ENCODE results near the gene UBLCP1.
"Not testable (repeated sequence)": the region's sequence is repeated elsewhere in the genome, so short reads cannot be mapped to it uniquely, and the experiment has no call there.

UBLCP1 gene

DNA sequence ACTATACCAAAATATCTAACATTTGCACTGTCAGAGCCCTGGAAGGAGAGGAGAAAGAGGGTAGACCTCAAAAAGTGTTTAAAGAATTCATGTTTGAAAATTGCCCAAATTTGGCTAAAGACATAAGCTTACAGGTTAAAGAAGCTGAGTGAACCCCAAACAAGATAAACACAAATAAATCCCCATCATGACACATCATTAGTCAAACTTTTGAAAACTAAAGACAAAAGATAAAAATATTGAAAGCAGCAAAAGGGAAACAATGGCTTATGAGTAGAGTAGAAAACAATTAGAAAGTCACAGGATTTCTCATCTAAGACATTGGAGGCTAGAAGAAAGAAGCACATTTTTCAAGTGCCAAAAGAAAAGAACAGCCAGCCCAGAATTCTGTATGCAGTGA, 6.1 kb upstream of the UBLCP1 start:
- no peak for DNase-seq

DNA sequence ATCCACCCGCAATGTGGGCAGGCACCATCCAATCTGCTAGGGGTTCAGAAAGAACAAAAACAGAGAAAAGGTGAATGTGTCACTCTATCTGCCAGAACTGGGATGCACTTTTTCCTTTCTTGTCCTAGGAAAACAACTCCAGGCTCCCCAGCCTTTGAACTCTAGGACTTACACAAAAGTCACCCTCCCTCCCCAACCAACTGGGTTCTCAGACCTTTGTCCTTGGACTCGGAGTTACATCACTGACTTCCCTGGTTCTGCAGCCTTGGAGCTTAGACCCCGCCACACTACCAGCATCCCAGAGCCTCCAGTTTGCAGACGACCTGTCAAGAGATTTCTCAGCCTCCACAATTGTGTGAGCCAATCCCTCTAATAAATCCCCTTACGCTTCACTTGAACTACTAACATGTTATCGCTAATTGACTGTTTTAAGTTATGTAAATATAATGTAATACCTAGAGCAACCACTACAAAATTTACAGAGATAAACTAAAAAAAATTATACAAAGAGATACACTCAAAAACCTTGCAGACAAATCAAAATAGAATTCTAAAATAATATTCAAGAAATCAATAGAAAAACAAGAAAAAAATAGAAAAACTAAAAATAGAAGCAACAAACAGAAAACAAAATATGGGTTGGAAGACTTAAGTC, 5.3 kb upstream of the UBLCP1 start:
- no peak for DNase-seq

DNA sequence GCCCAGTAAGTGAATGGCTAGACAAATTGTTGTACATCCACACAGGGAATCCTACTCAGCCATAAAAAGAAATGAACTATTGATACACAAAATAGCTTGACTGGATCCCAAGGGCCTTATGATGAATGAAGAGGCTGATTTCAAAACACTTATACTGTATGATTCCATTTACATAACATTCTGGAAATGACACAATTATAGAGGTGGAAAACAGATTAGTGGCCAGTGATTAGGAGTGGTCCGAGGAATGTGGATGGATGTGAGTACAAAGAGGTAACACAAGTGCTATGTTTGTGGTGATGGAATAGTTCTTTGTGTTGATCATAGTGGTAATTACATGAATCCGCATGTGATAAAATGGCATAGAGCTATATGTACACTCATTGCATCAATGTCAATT, 4.7 kb upstream of the UBLCP1 start:
- DNase-seq = no peak

DNA sequence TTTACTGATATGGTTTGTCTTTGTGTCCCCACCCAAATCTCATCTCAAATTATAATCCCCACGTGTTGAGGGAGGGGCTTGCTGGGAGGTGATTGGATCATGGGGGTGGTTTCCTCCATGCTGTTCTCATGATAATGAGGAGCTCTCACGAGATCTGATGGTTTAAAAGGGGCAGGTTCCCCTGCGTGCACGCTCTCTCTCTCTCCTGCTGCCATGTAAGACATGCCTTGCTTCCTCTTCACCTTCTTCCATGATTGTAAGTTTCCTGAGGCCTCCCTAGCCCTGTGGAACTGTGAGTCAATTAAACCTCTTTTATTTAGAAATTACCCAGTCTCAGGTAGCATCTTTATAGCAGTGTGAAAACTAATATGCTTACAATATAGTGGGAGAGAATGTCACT, 2.9 kb upstream of the UBLCP1 start:
- not testable (repeated sequence) for DNase-seq

DNA sequence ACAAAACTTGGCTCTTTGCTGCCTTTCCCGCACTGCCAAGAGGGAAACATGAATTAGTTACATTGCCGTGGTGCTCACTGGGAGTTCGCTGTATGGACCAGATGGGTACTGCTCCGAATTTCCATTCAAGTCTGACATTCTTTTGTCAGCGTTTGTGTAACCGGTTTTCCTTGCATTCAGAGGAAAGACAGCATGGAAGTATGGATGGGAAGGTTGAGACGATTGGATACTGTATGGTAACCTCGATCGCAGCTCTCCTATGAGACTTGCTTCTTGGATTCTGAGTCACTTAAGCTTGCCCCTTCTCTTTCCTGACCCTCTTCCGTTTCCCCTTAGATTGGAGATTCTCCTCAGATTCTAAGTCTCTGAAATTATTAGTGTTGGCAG, 625 bp upstream of the UBLCP1 start:
- DNase-seq = no peak

DNA sequence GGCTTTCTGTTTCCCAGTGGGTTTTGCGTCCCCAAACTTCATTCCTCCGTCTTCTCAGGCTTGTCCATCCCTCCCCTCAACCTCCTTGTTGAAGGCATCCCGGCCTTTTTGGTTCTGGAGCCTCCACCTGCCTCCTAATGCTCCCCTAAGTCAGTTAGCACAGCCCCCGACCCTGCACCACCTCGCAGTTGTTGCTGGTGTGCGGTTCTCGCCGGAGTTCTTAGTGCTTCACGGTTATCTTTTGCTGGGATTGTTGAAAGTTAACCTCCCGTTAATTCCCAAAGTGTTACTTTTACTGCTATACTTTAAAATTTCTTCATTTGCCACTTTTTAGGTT, 447 bp downstream of the UBLCP1 start:
- no peak for DNase-seq

DNA sequence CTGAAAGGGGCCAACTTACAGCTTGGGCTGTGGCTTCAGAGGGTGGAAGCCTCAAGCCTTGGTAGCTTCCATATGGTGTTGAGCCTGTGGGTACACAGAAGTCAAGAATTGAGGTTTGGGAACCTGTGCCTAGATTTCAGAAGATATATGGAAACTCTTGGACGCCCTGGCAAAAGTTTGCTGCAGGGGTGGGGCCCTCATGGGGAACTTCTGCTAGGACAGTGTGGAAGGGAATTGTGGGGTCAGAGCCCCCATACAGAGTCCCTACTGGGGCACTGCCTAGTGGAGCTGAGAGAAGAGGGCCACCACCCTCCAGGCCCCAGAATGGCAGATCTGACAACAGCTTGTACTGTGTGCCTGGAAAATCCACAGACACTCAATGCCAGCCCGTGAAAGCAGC, 3.7 kb downstream of the UBLCP1 start:
- DNase-seq = not testable (repeated sequence)

DNA sequence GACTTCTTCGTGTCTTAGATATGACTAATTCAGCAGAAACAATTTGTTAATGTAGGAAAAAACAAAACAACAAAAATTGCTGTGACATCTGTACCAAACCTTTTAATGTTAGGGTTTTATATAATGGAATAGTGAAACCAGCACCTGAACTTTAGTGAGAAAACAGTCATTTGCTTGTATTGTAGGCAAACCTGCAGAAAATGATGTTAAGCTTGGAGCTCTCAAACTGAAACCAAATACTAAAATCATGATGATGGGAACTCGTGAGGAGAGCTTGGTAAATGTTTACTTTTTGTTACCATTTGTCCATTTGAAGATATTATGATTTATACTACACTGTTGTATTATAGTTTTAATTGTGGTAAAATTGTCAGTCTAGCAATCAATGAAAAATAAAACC, 6.6 kb downstream of the UBLCP1 start:
- DNase-seq = no peak

DNA sequence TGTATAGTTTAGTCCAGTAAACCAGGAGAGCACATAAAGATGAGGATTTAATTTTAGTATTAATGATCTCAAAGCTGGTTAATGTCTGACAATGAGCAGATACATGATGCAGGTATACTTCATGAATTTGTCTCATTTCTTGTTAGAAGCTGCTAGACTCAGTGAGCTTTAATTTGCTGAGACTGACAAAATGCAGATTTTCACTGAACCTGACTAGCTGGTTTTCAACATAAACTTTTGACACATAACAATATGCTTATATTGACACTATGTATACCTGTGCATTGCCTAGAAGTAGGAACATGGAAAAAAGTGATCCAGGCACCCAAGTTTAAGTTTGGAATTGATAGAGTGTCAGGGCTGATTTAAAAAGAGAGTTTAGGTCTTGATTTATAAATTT, 10.8 kb downstream of the UBLCP1 start:
- no peak for DNase-seq

DNA sequence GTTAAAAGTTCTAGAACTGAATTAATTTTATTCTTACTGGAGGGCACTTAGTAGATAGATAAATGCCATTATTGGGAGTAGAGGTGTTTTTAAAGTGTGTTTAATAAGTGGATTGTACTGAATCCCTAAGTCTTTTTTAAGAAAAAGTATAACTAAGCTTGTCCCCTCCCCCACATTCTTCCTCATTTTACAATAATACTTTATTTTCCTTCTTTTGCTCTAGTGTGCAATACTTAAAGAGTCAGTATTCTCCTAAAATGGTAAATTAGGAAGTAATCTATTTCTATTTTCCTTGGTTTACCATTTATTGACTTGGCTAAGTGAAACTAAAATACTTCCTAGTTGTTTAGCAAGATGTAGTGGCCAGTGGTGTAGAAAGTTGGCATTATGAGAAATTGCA, 11.6 kb downstream of the UBLCP1 start:
- no peak for DNase-seq

DNA sequence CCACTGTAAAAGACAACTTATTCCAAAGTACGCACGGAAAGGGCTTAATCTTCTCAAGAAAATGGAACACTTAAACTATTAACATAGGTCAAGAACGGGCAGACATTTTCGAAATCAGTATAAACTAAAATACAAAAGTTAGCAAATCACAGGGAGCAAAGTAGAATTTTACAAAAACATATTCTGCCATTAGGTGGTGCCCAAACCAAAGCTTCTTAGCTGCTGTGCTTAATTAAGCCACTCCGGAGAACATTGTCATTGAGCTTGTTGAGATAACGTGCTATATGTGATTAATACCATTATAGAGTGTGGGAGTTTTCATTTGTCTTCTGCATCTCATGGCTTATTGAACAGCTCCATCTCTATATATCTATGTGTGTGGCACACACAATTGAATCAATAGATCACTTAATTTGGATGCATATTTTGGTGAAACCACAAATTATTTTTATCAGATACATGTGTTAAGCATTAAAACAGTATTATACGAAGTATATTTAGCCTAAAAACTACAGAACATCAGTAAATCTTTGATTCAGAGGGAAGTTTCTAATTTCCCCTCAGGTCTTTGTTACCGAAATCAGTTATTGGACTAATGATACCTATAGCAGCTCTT, 23.4 kb downstream of the UBLCP1 start:
- peak; percentile 44 for DNase-seq

DNA sequence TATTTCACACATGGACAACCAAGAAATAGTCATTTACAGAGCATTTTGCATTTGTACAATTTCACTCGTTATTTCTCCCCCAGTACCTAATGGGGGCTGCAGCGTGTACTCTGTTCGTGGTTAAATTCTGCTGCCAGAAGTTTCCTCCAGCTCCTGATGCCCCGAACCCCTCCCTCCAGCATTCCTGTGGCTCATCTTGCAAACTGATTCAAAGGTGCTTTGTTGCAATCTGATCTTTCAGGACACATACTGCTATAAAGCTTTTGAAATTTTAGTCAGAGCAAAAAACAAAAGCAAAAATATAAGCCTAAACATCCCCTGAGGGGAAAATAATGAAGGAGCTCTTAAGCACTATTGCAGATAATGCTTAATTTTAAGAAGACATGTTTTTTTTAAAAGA, 27.7 kb downstream of the UBLCP1 start:
- DNase-seq = no peak

DNA sequence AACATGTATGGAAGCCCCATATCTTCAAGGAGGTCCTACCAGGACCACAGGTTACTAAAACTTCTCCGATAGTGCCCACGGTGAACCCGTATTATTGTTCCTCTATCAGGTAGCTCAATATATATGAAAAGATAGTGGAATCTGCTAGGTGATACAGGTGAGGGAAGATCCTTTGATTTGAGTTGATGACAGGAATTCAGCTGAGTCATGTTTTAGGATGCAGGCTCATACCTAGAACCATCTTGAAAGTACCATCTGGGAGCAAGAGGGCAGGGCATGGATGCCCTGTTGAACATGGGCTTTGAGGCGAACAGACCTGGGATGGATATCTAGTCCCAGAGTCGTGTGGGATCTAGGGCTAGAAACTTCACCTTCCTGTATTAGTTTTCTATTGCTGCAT, 31.8 kb downstream of the UBLCP1 start:
- DNase-seq = no peak

DNA sequence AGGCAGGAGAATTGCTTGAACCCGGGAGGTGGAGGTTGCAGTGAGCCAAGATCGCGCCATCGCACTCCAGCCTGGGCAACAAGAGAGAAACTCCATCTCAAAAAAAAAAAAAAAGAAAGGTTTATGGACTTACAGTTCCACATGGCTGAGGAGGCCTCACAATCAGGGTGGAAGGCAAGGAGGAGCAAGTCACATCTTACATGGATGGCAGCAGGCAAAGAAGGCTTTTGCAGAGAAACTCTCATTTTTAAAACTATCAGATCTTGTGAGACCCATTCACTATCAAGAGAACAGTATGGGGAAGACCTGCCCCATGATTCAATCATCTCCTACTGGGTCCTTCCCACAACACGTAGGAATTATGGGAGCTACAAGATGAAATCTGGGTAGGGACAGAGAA, 34.2 kb downstream of the UBLCP1 start:
- DNase-seq = not testable (repeated sequence)

DNA sequence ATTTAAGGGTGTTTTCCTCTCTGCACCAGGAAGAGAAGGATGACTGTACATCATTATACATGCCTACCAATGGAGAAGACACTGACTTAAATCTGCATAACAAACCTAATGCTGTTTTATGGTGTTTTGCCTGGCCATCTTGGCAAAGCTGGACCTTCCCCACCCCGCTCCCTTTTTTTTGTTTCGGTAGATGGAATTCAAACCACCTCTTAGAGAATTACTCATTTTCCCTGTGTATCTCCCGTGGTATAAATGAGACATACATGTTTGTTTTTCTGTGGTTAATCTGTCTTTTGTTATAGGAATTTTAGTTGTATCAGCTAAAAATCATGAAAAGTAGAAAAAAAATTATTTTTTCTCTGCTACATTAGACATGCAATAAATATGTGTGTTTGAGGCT, 38.4 kb downstream of the UBLCP1 start:
- no peak for DNase-seq

DNA sequence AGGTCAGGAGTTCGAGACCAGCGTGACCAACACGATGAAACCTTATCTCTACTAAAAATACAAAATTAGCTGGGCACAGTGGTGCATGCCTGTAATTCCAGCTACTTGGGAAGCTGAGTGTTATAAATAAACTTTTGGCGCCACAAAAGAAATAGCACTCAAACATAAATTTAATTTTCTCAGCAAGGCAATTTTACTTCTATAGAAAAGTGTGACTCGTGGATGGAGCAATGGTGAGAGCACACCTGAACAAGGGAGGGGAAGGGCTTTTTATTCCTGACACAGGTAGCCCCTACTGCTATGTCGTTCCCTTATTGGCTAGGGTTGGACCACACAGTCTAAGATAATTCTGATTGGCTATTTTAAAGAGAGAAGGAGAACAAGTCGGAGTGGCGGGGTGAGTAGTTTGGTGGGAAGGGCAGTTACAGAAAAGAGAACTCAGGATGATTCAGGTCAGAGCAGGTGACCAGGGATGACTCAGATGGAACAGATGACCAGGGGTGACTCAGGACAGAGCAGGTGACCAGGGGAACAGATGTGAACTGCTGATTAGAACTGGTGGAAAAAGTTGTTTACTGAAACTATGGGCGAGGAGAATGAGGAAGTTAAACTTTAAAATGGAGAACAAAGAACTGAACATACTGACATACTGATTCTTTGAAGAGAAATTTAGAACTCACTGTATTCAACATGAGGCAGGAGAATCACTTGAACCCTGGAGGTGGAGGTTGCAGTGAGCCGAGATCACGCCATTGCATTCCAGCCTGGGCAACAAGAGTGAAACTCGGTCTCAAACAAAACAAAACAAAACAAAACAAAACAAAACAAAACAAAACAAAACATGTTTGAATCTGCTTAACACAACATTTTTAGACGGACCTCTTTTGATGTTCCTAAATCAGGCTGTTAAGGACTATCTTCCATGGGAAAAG, 39.1 kb downstream of the UBLCP1 start:
- not testable (repeated sequence) for DNase-seq

DNA sequence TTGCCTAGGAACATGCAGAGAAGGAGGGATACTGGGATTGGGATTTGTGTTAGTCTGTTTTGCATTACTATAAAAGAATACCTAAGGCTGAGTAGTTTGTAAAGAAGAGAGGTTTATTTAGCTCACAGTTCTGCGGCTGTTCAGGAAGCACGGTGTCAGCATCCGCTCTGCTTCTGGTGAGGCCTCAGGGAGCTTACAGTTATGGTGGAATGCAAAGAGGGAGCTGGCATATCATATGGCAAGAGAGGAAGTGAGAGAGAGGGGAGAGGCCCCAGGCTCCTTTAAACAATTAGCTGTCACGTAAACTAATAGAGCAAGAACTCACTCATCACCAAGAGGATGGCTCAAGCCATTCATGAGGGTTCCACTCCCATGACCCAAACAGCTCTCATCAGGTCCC, 40.2 kb downstream of the UBLCP1 start:
- DNase-seq = no peak

DNA sequence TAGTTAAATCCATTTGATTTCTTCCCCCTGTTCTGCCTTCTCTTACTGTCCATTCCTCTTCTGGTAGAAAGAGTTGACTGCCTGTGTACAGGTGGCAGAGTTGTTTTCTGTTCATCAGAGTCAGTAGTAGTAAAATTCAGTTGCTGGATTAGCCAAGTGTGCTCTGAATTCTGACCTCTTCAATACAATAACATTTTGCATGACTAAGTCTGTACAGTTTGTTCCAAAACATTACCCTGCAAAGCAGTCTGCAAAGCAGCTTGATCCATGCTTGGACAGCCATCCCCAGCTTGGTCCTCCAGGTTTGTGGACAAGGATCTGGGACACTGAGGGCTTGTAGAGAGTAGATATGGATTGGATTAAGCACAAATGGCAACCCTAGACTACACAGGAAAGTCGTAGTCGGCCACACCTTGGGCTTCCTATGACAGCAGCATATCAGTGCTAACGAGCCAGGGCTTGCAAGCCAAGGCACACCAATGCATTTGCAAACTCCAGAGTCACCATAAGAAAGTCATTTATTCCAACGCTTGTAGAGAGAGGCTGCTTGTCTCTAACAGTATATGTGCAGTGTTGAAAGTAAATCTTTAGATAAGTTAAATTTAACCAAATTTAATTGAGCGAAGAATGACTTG, 42.0 kb downstream of the UBLCP1 start:
- no peak for DNase-seq

DNA sequence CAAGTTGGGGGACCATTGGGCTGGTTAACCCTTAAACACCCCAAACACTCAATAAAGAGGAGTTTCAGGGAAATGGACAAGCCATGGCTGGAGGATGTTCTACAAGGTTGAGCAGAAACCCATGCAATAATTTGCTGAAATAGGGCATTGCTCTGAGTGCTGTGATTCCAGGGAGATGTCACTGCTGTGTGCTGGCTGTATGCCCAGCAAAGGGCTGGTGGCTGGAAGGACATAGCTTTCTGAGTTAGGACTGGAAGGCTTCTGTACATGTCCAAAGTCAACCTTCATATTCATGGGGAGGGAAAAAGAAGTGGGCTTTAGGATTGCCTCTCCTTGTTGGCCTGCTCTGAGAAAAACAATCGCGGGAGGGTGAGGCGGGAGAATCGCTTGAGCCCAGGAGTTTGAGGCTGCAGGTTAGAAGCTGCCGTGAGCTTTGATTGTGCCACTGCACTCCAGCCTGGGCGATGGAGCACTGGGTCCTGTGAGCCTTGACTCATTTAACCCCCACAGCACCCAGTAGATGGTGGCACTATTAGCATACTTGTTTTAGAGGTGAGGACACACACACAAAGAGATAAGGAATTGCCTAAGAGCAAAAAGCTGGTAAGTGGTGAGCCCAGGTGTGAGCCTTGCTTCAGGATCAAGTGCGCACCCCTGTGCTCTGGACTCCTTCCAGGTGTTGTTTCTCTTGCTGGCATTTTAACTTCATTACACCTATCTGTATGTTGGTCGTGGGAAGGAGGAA, 46.8 kb downstream of the UBLCP1 start:
- DNase-seq = no peak

DNA sequence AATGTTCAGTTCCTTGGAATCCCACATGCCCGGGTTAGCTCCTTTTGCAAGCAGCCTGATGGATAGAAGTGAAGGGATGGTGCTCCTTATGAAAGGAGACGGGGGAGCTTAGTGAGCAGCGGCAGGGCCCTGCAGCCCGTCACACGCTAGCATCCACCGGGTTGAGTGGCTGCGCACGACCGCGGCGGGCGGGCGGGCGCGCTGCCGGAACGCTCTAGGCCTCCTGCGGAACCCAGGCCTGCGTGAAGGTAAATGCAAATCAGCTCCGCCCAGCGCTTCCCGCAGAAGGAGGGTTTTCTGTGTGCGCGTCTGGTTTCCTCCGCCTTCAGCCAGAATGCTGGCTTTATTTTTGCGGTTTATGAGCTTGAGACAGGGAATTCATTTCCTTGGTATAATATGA, 47.4 kb downstream of the UBLCP1 start:
- DNase-seq = peak; percentile 8

DNA sequence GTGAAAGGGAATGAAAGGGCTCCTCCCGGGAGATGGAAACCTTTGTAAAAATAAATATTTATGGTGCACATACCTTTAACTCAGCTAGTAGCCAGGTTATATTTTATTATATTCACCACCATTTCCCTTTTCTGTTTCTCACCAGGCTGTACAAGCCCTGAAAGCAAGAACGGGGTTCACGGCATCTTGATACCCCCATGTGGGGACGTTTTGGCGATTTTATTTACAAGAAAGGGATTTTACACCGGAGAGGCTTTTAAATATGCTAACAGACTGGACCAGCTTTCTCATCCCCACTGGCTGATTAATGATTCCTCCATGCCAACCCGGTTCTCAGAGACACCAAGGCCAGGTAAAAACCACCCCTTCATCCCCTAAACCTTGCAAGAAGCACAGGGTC, 48.0 kb downstream of the UBLCP1 start:
- DNase-seq = no peak

DNA sequence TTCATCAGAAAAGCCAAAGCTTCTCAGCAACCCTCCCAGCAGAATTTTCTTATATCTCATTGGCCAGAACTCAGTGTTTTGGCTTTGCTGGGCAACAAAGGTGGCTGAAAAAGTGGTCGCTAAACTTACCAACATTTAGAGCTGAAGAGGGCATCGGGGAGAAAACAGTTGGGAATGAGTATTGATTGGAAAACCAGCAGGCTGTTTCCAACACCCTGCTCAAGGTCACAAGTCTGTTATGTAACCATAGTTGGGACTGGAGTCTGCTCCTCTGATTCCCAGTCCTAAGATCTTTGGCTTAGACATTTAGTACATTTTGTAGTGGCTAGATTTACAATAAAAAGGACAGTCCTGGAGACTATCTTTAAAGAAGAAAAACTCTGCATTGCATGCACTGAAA, 50.1 kb downstream of the UBLCP1 start:
- no peak for DNase-seq

Data from CD4-positive, alpha-beta T cell treated with Interleukin-4 for 4 hours (primary cell).